Astrocyte (in vitro differentiated cells and primary cell): Measurements from ENCODE around the gene ANKMY2. TPM values are rescaled to one million over a fixed set of nuclear protein-coding genes. Genes with fewer than 3 reads are reported as not detected.

Source experiments
- DNase-seq: peaks from one replicate; pipeline ENCODE4 v3.0.0-alpha.2; 2010; ENCODE audit warnings: low read depth
- FAIRE-seq: peaks from 2 replicates; lab custom pipeline; 2011; peaks lifted over from hg19 to GRCh38; lab: Jason Lieb, UNC
- H2AFZ ChIP-seq: 2 replicates; pipeline ENCODE4 v1.6.0; 2012; ENCODE audit warnings: low read depth, low read length, inconsistent platforms
- H3K27ac ChIP-seq: 2 replicates; pipeline ENCODE4 v1.5.1; 2011; ENCODE audit warnings: low read depth, low read length, inconsistent platforms
- H3K27me3 ChIP-seq: 2 replicates; pipeline ENCODE4 v1.6.0; 2011; ENCODE audit warnings: low read length, inconsistent platforms; ENCODE audit not compliant: insufficient read depth
- H3K36me3 ChIP-seq: 2 replicates; pipeline ENCODE4 v1.5.1; 2011; ENCODE audit warnings: low read length, inconsistent platforms; ENCODE audit not compliant: insufficient read depth
- H3K4me1 ChIP-seq: 2 replicates; pipeline ENCODE4 v1.5.1; 2011; ENCODE audit warnings: low read length, inconsistent platforms; ENCODE audit not compliant: insufficient read depth
- H3K4me2 ChIP-seq: 2 replicates; pipeline ENCODE4 v1.6.0; 2012; ENCODE audit warnings: low read length, inconsistent platforms
- H3K4me3 ChIP-seq: 2 replicates; pipeline ENCODE4 v1.5.1; 2011; ENCODE audit warnings: low read depth, mild to moderate bottlenecking, low read length, inconsistent platforms; ENCODE audit not compliant: insufficient read depth
- H3K79me2 ChIP-seq: 2 replicates; pipeline ENCODE4 v1.6.0; 2012; ENCODE audit warnings: mild to moderate bottlenecking, low read length, inconsistent platforms; ENCODE audit not compliant: insufficient read depth
- H3K9ac ChIP-seq: 2 replicates; pipeline ENCODE4 v1.6.0; 2012; ENCODE audit warnings: mild to moderate bottlenecking, low read length, inconsistent platforms
- H3K9me3 ChIP-seq: 2 replicates; pipeline ENCODE4 v1.5.1; 2012; ENCODE audit warnings: low read depth, mild to moderate bottlenecking, low read length, inconsistent platforms; ENCODE audit not compliant: insufficient read depth
- H4K20me1 ChIP-seq: 2 replicates; pipeline ENCODE4 v1.6.0; 2012; ENCODE audit warnings: low read length, inconsistent platforms; ENCODE audit not compliant: insufficient read depth
- H3K27ac Mint-ChIP-seq: one replicate; pipeline ENCODE4 v1.8.0; 2021; ENCODE audit warnings: mild to moderate bottlenecking, mixed read lengths; ENCODE audit not compliant: unreplicated experiment
- H3K27me3 Mint-ChIP-seq: one replicate; pipeline ENCODE4 v1.8.0; 2021; ENCODE audit warnings: low read depth, mixed read lengths; ENCODE audit not compliant: unreplicated experiment
- H3K36me3 Mint-ChIP-seq: one replicate; pipeline ENCODE4 v1.8.0; 2021; ENCODE audit warnings: low read depth, mixed read lengths; ENCODE audit not compliant: unreplicated experiment
- H3K4me1 Mint-ChIP-seq: one replicate; pipeline ENCODE4 v1.8.0; 2021; ENCODE audit warnings: low read depth, mixed read lengths; ENCODE audit not compliant: unreplicated experiment
- H3K4me3 Mint-ChIP-seq: one replicate; pipeline ENCODE4 v1.8.0; 2021; ENCODE audit warnings: mild to moderate bottlenecking, moderate library complexity, mixed read lengths; ENCODE audit not compliant: unreplicated experiment
- H3K9me3 Mint-ChIP-seq: one replicate; pipeline ENCODE4 v1.8.0; 2021; ENCODE audit warnings: mild to moderate bottlenecking, mixed read lengths; ENCODE audit not compliant: unreplicated experiment
- CTCF ChIP-seq: IDR thresholded peaks from 2 replicates; pipeline ENCODE4 v1.5.1; 2011; ENCODE audit warnings: low read depth, mild to moderate bottlenecking, inconsistent platforms, low read length, moderate library complexity; ENCODE audit not compliant: insufficient read depth
- EZH2 ChIP-seq: IDR thresholded peaks from 2 replicates; pipeline ENCODE4 v1.6.1; 2012; ENCODE audit warnings: mild to moderate bottlenecking, low read length, inconsistent platforms; ENCODE audit not compliant: insufficient read depth
- total RNA-seq: library from RNA; stranded (reverse); gene quantifications from 2 replicates; pipeline ENCODE4 v1.2.1, GENCODE V29; 2021

Gene ANKMY2
- total RNA-seq, 1 donor from 2014 or later: 21.9 TPM

- no peaks in the 10 kb centered on the region for H3K4me1 ChIP-seq
- H3K9me3 ChIP-seq: no peaks in the 10 kb centered on the region
- no peak overlapping the region for H3K4me2 ChIP-seq
- no peak overlapping the region for H3K4me3 Mint-ChIP-seq
- peak overlapping the region; percentile 16 for H2AFZ ChIP-seq
- H3K36me3 Mint-ChIP-seq: no peaks in the 10 kb centered on the region
- no peaks in the 10 kb centered on the region for H3K36me3 ChIP-seq
- no peak overlapping the region for H3K9ac ChIP-seq
- H3K4me1 Mint-ChIP-seq: no peaks in the 10 kb centered on the region
- TF ChIP-seq CTCF (no peak), EZH2 (no peak)
- no peaks in the 10 kb centered on the region for H3K79me2 ChIP-seq
- H3K9me3 Mint-ChIP-seq: no peaks in the 10 kb centered on the region
- no peak for FAIRE-seq
- DNase-seq: no peak
- H3K27me3 Mint-ChIP-seq: no peaks in the 10 kb centered on the region
- H4K20me1 ChIP-seq: no peaks in the 10 kb centered on the region
- H3K27ac ChIP-seq: no peak overlapping the region
- no peak overlapping the region for H3K27ac Mint-ChIP-seq
- no peaks in the 10 kb centered on the region for H3K27me3 ChIP-seq
- H3K4me3 ChIP-seq: no peak overlapping the region
These were observed 90.9 kb downstream of the ANKMY2 start for GRCh38 chr7:16554518-16555236.

DNA sequence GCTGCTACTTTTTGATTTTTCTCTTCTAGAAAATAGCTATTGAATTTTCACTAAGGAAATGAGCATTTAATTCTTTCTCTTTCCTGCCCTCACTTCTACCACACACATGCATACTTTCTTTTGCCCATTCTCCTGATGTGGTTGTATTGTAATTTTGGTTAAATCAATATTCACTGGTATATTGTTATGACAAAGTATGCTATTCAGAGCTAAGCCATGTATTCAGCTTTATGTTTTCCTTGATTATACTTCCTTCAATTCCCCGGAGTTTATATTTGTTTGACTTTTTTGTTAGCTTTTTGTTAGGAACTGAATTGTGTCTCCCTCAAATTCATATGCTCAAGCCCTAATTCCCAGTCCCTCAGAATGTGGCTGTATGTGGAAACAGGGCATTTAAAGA lies 94.9 kb downstream of the ANKMY2 start:
- no peak overlapping the region for H3K27ac Mint-ChIP-seq
- H3K4me2 ChIP-seq: no peak overlapping the region
- H3K27me3 Mint-ChIP-seq: no peaks in the 10 kb centered on the region
- FAIRE-seq (no peak), DNase-seq (no peak)
- no peaks in the 10 kb centered on the region for H3K4me1 ChIP-seq
- H3K9ac ChIP-seq: no peak overlapping the region
- no peak overlapping the region for H3K27ac ChIP-seq
- no peak for TF ChIP-seq EZH2
- H3K9me3 ChIP-seq: no peaks in the 10 kb centered on the region
- no peaks in the 10 kb centered on the region for H3K36me3 Mint-ChIP-seq
- H3K4me3 ChIP-seq: no peak overlapping the region
- H3K79me2 ChIP-seq: no peaks in the 10 kb centered on the region
- no peaks in the 10 kb centered on the region for H4K20me1 ChIP-seq
- no peak overlapping the region for H2AFZ ChIP-seq
- no peaks in the 10 kb centered on the region for H3K27me3 ChIP-seq
- no peaks in the 10 kb centered on the region for H3K9me3 Mint-ChIP-seq
- H3K4me1 Mint-ChIP-seq: no peaks in the 10 kb centered on the region
- H3K36me3 ChIP-seq: no peaks in the 10 kb centered on the region
- no peak overlapping the region for H3K4me3 Mint-ChIP-seq

Other genes starting within 250 kb of the ANKMY2 start
- gene CRPPA, start 224.2 kb downstream of the ANKMY2 start, total RNA-seq: 3.6 and 3.9 TPM in 2 replicates
- 0.14 and 0.23 TPM in 2 replicates for gene SOSTDC1, start 180.0 kb downstream of the ANKMY2 start, total RNA-seq
- not detected in 2 replicates for gene LRRC72, start 118.9 kb downstream of the ANKMY2 start, total RNA-seq
- 83.4 and 84.9 TPM in 2 replicates for gene BZW2, start 427 bp upstream of the ANKMY2 start, total RNA-seq
- 56.0 and 57.0 TPM in 2 replicates for gene TSPAN13, start 108.0 kb upstream of the ANKMY2 start, total RNA-seq
- gene AGR2, start 159.2 kb upstream of the ANKMY2 start, total RNA-seq: not detected in 2 replicates
- gene AGR3, start 236.2 kb upstream of the ANKMY2 start, total RNA-seq: not detected in 2 replicates